NCI-H82 (cell line): Measurements from ENCODE around the gene TRAPPC12.
"Not testable (repeated sequence)": the region's sequence is repeated elsewhere in the genome, so short reads cannot be mapped to it uniquely, and the experiment has no call there.

Experiments
- DNase-seq: peaks from one replicate; lab custom pipeline; 2025; lab: John Stamatoyannopoulos, UW

The TRAPPC12 gene

GRCh38 chr2:3379647-3380534 is at the start of gene TRAPPC12:
TRAPPC12 (plus strand) TSS chr2:3379694; CDS start chr2:3387624, 7,930 bp downstream.
- peak; percentile 96 for DNase-seq

- no peak for DNase-seq
Observed at GRCh38 chr2:3332133-3332532, 47.4 kb upstream of the TRAPPC12 start.

GRCh38 chr2:3334392-3335345 is 44.8 kb upstream of the TRAPPC12 start:
- no peak for DNase-seq

- DNase-seq, result no peak
Observed at GRCh38 chr2:3336844-3337243, 42.6 kb upstream of the TRAPPC12 start.

GRCh38 chr2:3338340-3338739 is 41.2 kb upstream of the TRAPPC12 start:
- DNase-seq, result no peak

- no peak for DNase-seq
Observed at GRCh38 chr2:3340144-3340543, 39.4 kb upstream of the TRAPPC12 start.

- DNase-seq, result no peak
Observed at GRCh38 chr2:3341336-3341735, 38.2 kb upstream of the TRAPPC12 start.

GRCh38 chr2:3342324-3342723 is 37.2 kb upstream of the TRAPPC12 start:
- DNase-seq, result no peak

- DNase-seq, result no peak
Observed at GRCh38 chr2:3343012-3343411, 36.5 kb upstream of the TRAPPC12 start.

- no peak for DNase-seq
Observed at GRCh38 chr2:3344897-3345296, 34.6 kb upstream of the TRAPPC12 start.

- no peak for DNase-seq
Observed at GRCh38 chr2:3345621-3346020, 33.9 kb upstream of the TRAPPC12 start.

- DNase-seq, result no peak
Observed at GRCh38 chr2:3348767-3349166, 30.7 kb upstream of the TRAPPC12 start.

- no peak for DNase-seq
Observed at GRCh38 chr2:3349211-3349693, 30.2 kb upstream of the TRAPPC12 start.

- no peak for DNase-seq
Observed at GRCh38 chr2:3354986-3355385, 24.5 kb upstream of the TRAPPC12 start.

- DNase-seq, result peak; percentile 9
Observed at GRCh38 chr2:3355951-3356569, 23.4 kb upstream of the TRAPPC12 start.

- no peak for DNase-seq
Observed at GRCh38 chr2:3356799-3357198, 22.7 kb upstream of the TRAPPC12 start.

- not testable (repeated sequence) for DNase-seq
Observed at GRCh38 chr2:3357446-3357845, 22.0 kb upstream of the TRAPPC12 start.

- DNase-seq, result no peak
Observed at GRCh38 chr2:3357926-3358325, 21.6 kb upstream of the TRAPPC12 start.

- no peak for DNase-seq
Observed at GRCh38 chr2:3361518-3362389, 17.7 kb upstream of the TRAPPC12 start.

GRCh38 chr2:3365219-3365618 is 14.3 kb upstream of the TRAPPC12 start:
- peak; percentile 16 for DNase-seq

GRCh38 chr2:3368261-3368722 is 11.2 kb upstream of the TRAPPC12 start:
- DNase-seq, result no peak
